ENCODE measurements around the gene RNFT2.
"Not testable (repeated sequence)": the region's sequence is repeated elsewhere in the genome, so short reads cannot be mapped to it uniquely, and the experiment has no call there.

The RNFT2 gene

GRCh38 chr12:116710370-116711150 lies 27.6 kb upstream of the RNFT2 start:
- DNase-seq = no peak

GRCh38 chr12:116712458-116713303 lies 25.4 kb upstream of the RNFT2 start:
- no peak for DNase-seq

GRCh38 chr12:116713527-116713926 lies 24.6 kb upstream of the RNFT2 start:
- DNase-seq = no peak

- DNase-seq = no peak
Measured at GRCh38 chr12:116714175-116714574, 23.9 kb upstream of the RNFT2 start.

GRCh38 chr12:116717466-116718437 lies 20.4 kb upstream of the RNFT2 start:
- DNase-seq = no peak

- no peak for DNase-seq
Measured at GRCh38 chr12:116718655-116719454, 19.3 kb upstream of the RNFT2 start.

GRCh38 chr12:116719731-116720528 lies 18.2 kb upstream of the RNFT2 start:
- no peak for DNase-seq

- DNase-seq = no peak
Measured at GRCh38 chr12:116722245-116722644, 15.9 kb upstream of the RNFT2 start.

GRCh38 chr12:116726694-116727093 lies 11.4 kb upstream of the RNFT2 start:
- no peak for DNase-seq

GRCh38 chr12:116727261-116727660 lies 10.9 kb upstream of the RNFT2 start:
- DNase-seq = no peak

GRCh38 chr12:116727891-116728290 lies 10.2 kb upstream of the RNFT2 start:
- DNase-seq = no peak

GRCh38 chr12:116731801-116732200 lies 6.3 kb upstream of the RNFT2 start:
- no peak for DNase-seq

GRCh38 chr12:116734156-116734768 lies 3.9 kb upstream of the RNFT2 start:
- no peak for DNase-seq

GRCh38 chr12:116735084-116735483 lies 3.0 kb upstream of the RNFT2 start:
- DNase-seq = no peak

- DNase-seq = no peak
Measured at GRCh38 chr12:116735951-116736599, 2.0 kb upstream of the RNFT2 start.

- DNase-seq = no peak
Measured at GRCh38 chr12:116736962-116737773, 947 bp upstream of the RNFT2 start.

GRCh38 chr12:116739381-116739887 lies 1.3 kb downstream of the RNFT2 start:
- DNase-seq = no peak

GRCh38 chr12:116742787-116743186 lies 4.7 kb downstream of the RNFT2 start:
- DNase-seq = not testable (repeated sequence)

GRCh38 chr12:116744766-116745165 lies 6.7 kb downstream of the RNFT2 start:
- DNase-seq = no peak

Data from CD4-positive, alpha-beta T cell treated with Interleukin-21 for 1 hour (primary cell).